Stimulated activated naive B cell treated with anti-CD40 and anti-IgM and Interleukin-4, amounts not matched to agents 10 μg/mL and 1 μg/mL and 100 μg/mL, for 72 hours (primary cell): ENCODE measurements around the gene NRK.

ENCODE experiments used
- ATAC-seq, 2 donors: fragments of 150-1000 bp; cut with Tn5 transposase; replicated peaks; 2 replicates each; pipeline ENCODE4 v1.10.0; 2021; ENCODE audit warnings: moderate library complexity in 1 of 2
- DNase-seq: peaks from one replicate; pipeline ENCODE4 v3.0.0; 2021
- H3K27ac Mint-ChIP-seq: one replicate; pipeline ENCODE4 v1.8.0; 2022; ENCODE audit warnings: mild to moderate bottlenecking, mixed read lengths
- H3K27me3 Mint-ChIP-seq, 2 donors: one replicate each; pipeline ENCODE4 v1.8.0; 2022; ENCODE audit warnings: mixed read lengths in 2 of 2
- H3K36me3 Mint-ChIP-seq, 2 donors: one replicate each; pipeline ENCODE4 v1.8.0; 2022; ENCODE audit warnings: mixed read lengths in 2 of 2, mild to moderate bottlenecking in 1 of 2
- H3K4me1 Mint-ChIP-seq, 2 donors: one replicate each; pipeline ENCODE4 v1.8.0; 2022; ENCODE audit warnings: mixed read lengths in 2 of 2, mild to moderate bottlenecking in 1 of 2
- H3K4me3 Mint-ChIP-seq, 2 donors: one replicate each; pipeline ENCODE4 v1.8.0; 2022; ENCODE audit warnings: mild to moderate bottlenecking in 2 of 2, mixed read lengths in 2 of 2, moderate library complexity in 1 of 2
- H3K9me3 Mint-ChIP-seq, 2 donors: one replicate each; pipeline ENCODE4 v1.8.0; 2022; ENCODE audit warnings: mixed read lengths in 2 of 2, mild to moderate bottlenecking in 1 of 2

The NRK gene

GRCh38 chrX:105865709-105866108 is 43.4 kb downstream of the NRK start:
- Mint-ChIP-seq H3K36me3 (no peaks in the 10 kb centered on the region), H3K27me3 (no peaks in the 10 kb centered on the region), H3K9me3 (no peaks in the 10 kb centered on the region), H3K4me3 (no peak overlapping the region), H3K4me1 (no peaks in the 10 kb centered on the region), H3K27ac (no peak overlapping the region)
- DNase-seq (no peak), ATAC-seq (no peak)

GRCh38 chrX:105869701-105870100 is 47.4 kb downstream of the NRK start:
- H3K27me3 Mint-ChIP-seq, result no peaks in the 10 kb centered on the region
- H3K27ac Mint-ChIP-seq, result no peak overlapping the region
- no peaks in the 10 kb centered on the region for H3K4me1 Mint-ChIP-seq
- DNase-seq, result no peak
- H3K4me3 Mint-ChIP-seq, result no peak overlapping the region
- H3K36me3 Mint-ChIP-seq, result no peaks in the 10 kb centered on the region
- ATAC-seq, result no peak
- peaks cover 0 to 1% of the 10 kb centered on the region in 2 donors for H3K9me3 Mint-ChIP-seq

- Mint-ChIP-seq H3K9me3 (peaks cover 0 to 1% of the 10 kb centered on the region in 2 donors), H3K4me3 (no peak overlapping the region), H3K27me3 (no peaks in the 10 kb centered on the region), H3K27ac (no peak overlapping the region), H3K4me1 (no peaks in the 10 kb centered on the region), H3K36me3 (no peaks in the 10 kb centered on the region)
- ATAC-seq (no peak), DNase-seq (no peak)
These were observed 48.1 kb downstream of the NRK start for GRCh38 chrX:105870445-105870844.

GRCh38 chrX:105872941-105873340 is 50.6 kb downstream of the NRK start:
- no peak overlapping the region for H3K27ac Mint-ChIP-seq
- no peaks in the 10 kb centered on the region for H3K4me1 Mint-ChIP-seq
- DNase-seq (no peak), ATAC-seq (no peak)
- H3K9me3 Mint-ChIP-seq, result peaks cover 0 to 1% of the 10 kb centered on the region in 2 donors
- H3K36me3 Mint-ChIP-seq, result no peaks in the 10 kb centered on the region
- no peak overlapping the region for H3K4me3 Mint-ChIP-seq
- no peaks in the 10 kb centered on the region for H3K27me3 Mint-ChIP-seq

- no peaks in the 10 kb centered on the region for H3K27me3 Mint-ChIP-seq
- H3K9me3 Mint-ChIP-seq, result peaks cover 0 to 1% of the 10 kb centered on the region in 2 donors
These were observed 52.5 kb downstream of the NRK start for GRCh38 chrX:105874790-105875189.

GRCh38 chrX:105876658-105877057 is 54.3 kb downstream of the NRK start:
- Mint-ChIP-seq H3K9me3 (peaks cover 0 to 1% of the 10 kb centered on the region in 2 donors), H3K4me3 (no peak overlapping the region), H3K4me1 (no peaks in the 10 kb centered on the region), H3K36me3 (no peaks in the 10 kb centered on the region), H3K27me3 (no peaks in the 10 kb centered on the region), H3K27ac (no peak overlapping the region)
- ATAC-seq (peak in 1 of 2 donors; percentile 41), DNase-seq (no peak)

More at GRCh38 chrX:105874790-105875189, 52.5 kb downstream of the NRK start:
- no peak for ATAC-seq
- DNase-seq, result no peak
- H3K4me3 Mint-ChIP-seq, result no peak overlapping the region
- no peaks in the 10 kb centered on the region for H3K4me1 Mint-ChIP-seq
- H3K36me3 Mint-ChIP-seq, result no peaks in the 10 kb centered on the region
- no peak overlapping the region for H3K27ac Mint-ChIP-seq

- Mint-ChIP-seq H3K27me3 (no peaks in the 10 kb centered on the region), H3K9me3 (no peaks in the 10 kb centered on the region), H3K4me1 (no peaks in the 10 kb centered on the region), H3K27ac (no peak overlapping the region), H3K4me3 (no peak overlapping the region), H3K36me3 (no peaks in the 10 kb centered on the region)
- no peak for DNase-seq
- ATAC-seq, result no peak
These were observed 58.2 kb downstream of the NRK start for GRCh38 chrX:105880491-105880890.

GRCh38 chrX:105882581-105883275 is 60.4 kb downstream of the NRK start:
- Mint-ChIP-seq H3K36me3 (no peaks in the 10 kb centered on the region), H3K27ac (no peak overlapping the region), H3K4me1 (no peaks in the 10 kb centered on the region), H3K9me3 (no peaks in the 10 kb centered on the region), H3K4me3 (no peak overlapping the region), H3K27me3 (no peaks in the 10 kb centered on the region)
- DNase-seq (no peak), ATAC-seq (no peak)

GRCh38 chrX:105894721-105895120 is 72.4 kb downstream of the NRK start:
- H3K4me1 Mint-ChIP-seq, result no peaks in the 10 kb centered on the region
- H3K9me3 Mint-ChIP-seq, result peaks cover 0 to 3% of the 10 kb centered on the region in 2 donors
- DNase-seq, result no peak
- H3K27ac Mint-ChIP-seq, result no peak overlapping the region
- no peaks in the 10 kb centered on the region for H3K27me3 Mint-ChIP-seq
- no peaks in the 10 kb centered on the region for H3K36me3 Mint-ChIP-seq
- H3K4me3 Mint-ChIP-seq, result no peak overlapping the region
- no peak for ATAC-seq

GRCh38 chrX:105909576-105909975 is 87.2 kb downstream of the NRK start:
- Mint-ChIP-seq H3K27me3 (peaks cover 0 to 7% of the 10 kb centered on the region in 2 donors), H3K4me1 (no peaks in the 10 kb centered on the region), H3K9me3 (no peaks in the 10 kb centered on the region), H3K4me3 (no peak overlapping the region), H3K36me3 (no peaks in the 10 kb centered on the region), H3K27ac (no peak overlapping the region)
- DNase-seq (no peak), ATAC-seq (no peak)

GRCh38 chrX:105910563-105911105 is 88.3 kb downstream of the NRK start:
- no peak for ATAC-seq
- no peaks in the 10 kb centered on the region for H3K4me1 Mint-ChIP-seq
- no peak overlapping the region for H3K27ac Mint-ChIP-seq
- peaks cover 0 to 7% of the 10 kb centered on the region in 2 donors for H3K27me3 Mint-ChIP-seq
- H3K4me3 Mint-ChIP-seq, result no peak overlapping the region
- DNase-seq, result no peak
- no peaks in the 10 kb centered on the region for H3K36me3 Mint-ChIP-seq
- H3K9me3 Mint-ChIP-seq, result no peaks in the 10 kb centered on the region

- peaks cover 0 to 2% of the 10 kb centered on the region in 2 donors for H3K9me3 Mint-ChIP-seq
These were observed 122.9 kb downstream of the NRK start for GRCh38 chrX:105945266-105945665.

GRCh38 chrX:105969487-105969886 is 147.1 kb downstream of the NRK start:
- Mint-ChIP-seq H3K27me3 (no peaks in the 10 kb centered on the region), H3K27ac (no peak overlapping the region), H3K4me1 (no peaks in the 10 kb centered on the region), H3K9me3 (peaks cover 0 to 5% of the 10 kb centered on the region in 2 donors), H3K36me3 (no peaks in the 10 kb centered on the region), H3K4me3 (no peak overlapping the region)
- no peak for ATAC-seq
- DNase-seq, result no peak

More at GRCh38 chrX:105945266-105945665, 122.9 kb downstream of the NRK start:
- Mint-ChIP-seq H3K36me3 (no peaks in the 10 kb centered on the region), H3K27me3 (no peaks in the 10 kb centered on the region), H3K4me3 (no peak overlapping the region), H3K4me1 (no peaks in the 10 kb centered on the region), H3K27ac (no peak overlapping the region)
- no peak for ATAC-seq
- DNase-seq, result no peak

- Mint-ChIP-seq H3K4me3 (no peak overlapping the region), H3K27ac (no peak overlapping the region), H3K27me3 (no peaks in the 10 kb centered on the region), H3K36me3 (no peaks in the 10 kb centered on the region), H3K9me3 (peaks cover 0 to 10% of the 10 kb centered on the region in 2 donors), H3K4me1 (no peaks in the 10 kb centered on the region)
- no peak for ATAC-seq
- DNase-seq, result no peak
These were observed 150.5 kb downstream of the NRK start for GRCh38 chrX:105972690-105973386.

- ATAC-seq (no peak), DNase-seq (no peak)
- no peaks in the 10 kb centered on the region for H3K36me3 Mint-ChIP-seq
- H3K27ac Mint-ChIP-seq, result no peak overlapping the region
- H3K9me3 Mint-ChIP-seq, result peaks cover 0 to 9% of the 10 kb centered on the region in 2 donors
- no peaks in the 10 kb centered on the region for H3K27me3 Mint-ChIP-seq
- H3K4me1 Mint-ChIP-seq, result no peaks in the 10 kb centered on the region
- no peak overlapping the region for H3K4me3 Mint-ChIP-seq
These were observed 151.0 kb downstream of the NRK start for GRCh38 chrX:105973387-105973739.
